GM19193 (cell line): ENCODE measurements around the gene MAML1.
A peak's percentile ranks its signal among the peaks of the same experiment; 100 is the strongest.

Source experiments
- POLR2A ChIP-seq: IDR thresholded peaks from 4 replicates; pipeline ENCODE4 v1.6.1; 2011; ENCODE audit not compliant: insufficient read depth, insufficient read length; ENCODE audit errors: extremely low read depth

The MAML1 gene, protein sequence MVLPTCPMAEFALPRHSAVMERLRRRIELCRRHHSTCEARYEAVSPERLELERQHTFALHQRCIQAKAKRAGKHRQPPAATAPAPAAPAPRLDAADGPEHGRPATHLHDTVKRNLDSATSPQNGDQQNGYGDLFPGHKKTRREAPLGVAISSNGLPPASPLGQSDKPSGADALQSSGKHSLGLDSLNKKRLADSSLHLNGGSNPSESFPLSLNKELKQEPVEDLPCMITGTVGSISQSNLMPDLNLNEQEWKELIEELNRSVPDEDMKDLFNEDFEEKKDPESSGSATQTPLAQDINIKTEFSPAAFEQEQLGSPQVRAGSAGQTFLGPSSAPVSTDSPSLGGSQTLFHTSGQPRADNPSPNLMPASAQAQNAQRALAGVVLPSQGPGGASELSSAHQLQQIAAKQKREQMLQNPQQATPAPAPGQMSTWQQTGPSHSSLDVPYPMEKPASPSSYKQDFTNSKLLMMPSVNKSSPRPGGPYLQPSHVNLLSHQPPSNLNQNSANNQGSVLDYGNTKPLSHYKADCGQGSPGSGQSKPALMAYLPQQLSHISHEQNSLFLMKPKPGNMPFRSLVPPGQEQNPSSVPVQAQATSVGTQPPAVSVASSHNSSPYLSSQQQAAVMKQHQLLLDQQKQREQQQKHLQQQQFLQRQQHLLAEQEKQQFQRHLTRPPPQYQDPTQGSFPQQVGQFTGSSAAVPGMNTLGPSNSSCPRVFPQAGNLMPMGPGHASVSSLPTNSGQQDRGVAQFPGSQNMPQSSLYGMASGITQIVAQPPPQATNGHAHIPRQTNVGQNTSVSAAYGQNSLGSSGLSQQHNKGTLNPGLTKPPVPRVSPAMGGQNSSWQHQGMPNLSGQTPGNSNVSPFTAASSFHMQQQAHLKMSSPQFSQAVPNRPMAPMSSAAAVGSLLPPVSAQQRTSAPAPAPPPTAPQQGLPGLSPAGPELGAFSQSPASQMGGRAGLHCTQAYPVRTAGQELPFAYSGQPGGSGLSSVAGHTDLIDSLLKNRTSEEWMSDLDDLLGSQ

DNA sequence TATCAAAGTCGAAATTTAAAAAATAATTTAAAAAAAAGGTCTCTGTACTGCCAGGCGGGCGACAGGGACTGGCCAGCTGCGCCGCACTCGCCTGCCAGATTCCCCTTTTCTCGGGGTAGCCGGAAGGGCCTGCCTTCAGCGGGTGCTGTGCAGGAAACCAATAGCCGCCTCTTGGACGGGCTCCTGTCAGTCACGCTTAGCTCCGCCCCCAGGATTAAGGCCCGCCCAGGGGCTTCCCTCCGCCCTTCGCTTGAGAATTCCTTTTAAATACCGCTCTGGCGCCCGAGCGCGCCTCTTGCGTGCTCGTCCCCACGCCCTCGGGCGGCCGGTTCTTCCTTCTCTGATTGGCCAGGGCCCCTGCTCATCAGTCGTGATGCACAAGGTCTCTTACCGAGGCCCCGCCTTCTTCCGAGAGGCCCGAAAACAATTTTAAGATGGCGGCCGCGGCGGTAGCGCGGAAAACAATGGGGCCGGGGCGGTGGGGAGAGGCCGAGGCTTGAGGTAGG lies at the start of gene MAML1:
MAML1 (plus strand) TSS at position 411 of the 506 bp plus-strand sequence. CDS start 291 bp downstream, outside the sequence.
- peak; percentile 84 for TF ChIP-seq POLR2A

DNA sequence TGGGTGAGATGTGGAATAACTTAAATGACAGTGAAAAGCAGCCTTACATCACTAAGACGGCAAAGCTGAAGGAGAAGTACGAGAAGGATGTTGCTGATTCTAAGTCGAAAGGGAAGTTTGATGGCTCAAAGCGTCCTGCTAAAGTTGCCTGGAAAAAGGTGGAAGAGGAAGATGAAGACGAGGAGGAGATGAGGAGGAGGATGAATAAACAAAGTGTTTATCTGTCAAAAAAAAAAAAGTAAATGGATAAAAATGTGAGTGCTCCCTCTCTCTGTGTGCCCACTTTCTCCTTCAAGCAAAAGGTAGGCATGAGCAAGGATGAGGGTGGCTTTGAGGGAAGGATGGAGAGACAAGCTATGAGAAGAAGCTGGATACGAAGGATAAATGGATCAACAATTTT lies 38.1 kb upstream of the MAML1 start:
- no peak for TF ChIP-seq POLR2A

DNA sequence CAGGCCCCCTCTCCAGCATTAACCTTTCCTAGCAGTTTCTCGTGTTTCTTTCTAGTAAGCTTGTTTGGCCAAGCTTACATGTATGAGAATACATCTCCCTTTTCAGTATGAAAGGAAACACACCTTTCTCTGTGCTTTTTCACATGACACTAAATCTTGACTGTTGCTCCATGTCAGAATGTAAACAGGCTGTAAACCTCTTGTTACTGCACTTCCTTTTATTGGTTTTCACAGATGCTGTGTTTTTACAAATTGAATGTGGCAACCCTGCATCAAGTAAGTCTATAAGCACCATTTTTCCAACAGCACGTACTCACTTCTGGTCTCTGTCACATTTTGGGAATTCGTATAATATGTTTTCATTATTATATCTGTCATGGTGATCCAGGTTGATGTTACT lies 36.0 kb upstream of the MAML1 start:
- no peak for TF ChIP-seq POLR2A

- TF ChIP-seq POLR2A = no peak
Measured at GRCh38 chr5:179697108-179697507, 35.5 kb upstream of the MAML1 start.

- no peak for TF ChIP-seq POLR2A
Measured at GRCh38 chr5:179697993-179698934, 34.4 kb upstream of the MAML1 start.

DNA sequence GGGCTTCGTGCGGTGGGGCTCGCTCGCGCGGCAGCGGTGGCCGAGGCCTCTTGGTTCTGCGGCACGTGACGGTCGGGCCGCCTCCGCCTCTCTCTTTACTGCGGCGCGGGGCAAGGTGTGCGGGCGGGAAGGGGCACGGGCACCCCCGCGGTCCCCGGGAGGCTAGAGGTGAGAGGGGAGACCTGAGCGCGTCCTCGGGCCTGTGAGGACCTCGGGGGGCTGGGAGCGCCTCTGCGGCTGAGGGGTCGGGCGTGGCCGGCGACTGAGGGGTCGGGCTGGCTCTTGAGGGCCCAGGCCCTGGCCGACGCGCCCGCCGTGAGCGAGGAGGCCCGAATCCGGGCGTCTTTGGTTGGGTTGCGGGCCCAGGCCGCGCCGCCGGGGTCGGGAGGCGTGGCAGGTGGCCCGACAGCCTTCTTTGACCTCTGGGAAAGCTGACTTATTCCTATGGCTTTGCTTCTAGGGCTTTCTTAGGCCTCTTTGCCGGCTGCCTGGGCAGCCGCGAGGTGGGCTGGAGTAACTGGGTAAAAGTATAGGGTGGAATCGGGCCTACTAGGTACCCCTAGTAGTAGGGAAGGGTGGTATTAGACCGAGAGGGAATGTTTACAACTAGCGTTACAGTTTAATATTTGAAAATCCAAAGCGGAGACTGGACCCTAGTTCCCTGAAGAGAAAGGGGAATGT lies 33.5 kb upstream of the MAML1 start, which contains the start of gene CANX:
CANX (plus strand) TSS at position 33 of the 681 bp plus-strand sequence. CDS start 6,715 bp downstream, outside the sequence.
- peak; percentile 79 for TF ChIP-seq POLR2A

DNA sequence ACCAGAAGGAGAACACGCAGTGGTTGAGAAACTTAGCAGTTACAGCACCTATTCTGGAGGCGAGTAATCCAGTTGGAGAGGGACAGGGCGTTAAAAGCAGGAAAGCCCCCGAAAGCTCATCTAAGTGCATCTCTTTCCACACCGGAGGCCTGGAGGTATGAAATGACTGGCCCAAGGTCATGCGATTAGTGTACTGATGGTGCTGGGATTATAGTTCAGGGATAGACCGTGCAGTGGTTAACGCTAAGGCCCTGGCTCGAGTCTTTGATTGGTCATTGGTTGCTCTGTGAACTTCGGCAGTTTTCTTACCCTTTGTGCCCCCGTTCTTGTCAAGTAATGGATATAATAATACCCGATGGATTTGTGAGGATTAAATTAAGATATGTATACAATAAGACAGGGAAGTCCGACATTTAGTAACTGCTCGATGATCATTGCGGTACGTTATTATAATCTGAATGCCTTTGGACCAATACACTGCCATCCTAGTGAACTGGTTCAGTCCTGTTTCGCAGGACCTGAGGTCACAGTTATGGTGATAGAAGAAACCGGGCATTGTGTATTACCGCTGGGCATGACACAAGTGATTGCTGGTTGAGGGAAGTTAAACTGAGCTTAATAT lies 32.9 kb upstream of the MAML1 start:
- TF ChIP-seq POLR2A = peak; percentile 63

DNA sequence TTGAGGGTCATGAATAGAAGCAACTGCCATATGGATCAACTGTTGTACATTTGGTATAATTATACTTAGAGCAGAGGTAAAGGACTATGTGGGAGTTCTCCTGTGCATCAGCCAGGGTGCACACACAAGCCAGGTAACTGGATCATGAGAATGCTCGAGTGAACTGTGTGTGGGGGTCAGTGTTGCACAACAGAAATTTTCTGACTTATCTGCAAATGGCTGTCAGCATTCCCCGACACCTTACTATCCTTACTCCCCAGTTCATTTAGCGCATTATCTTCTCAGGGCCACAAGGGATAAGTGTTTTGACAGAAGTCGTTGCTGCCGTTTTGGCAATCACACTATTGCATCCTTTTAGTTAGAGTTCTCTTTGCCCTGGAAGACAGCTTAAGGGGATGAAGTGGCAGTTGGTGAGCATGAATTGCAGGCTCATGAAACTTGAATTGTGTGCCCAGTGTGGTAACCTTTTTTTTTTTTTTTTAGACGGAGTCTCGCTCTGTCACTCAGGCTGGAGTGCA lies 32.2 kb upstream of the MAML1 start:
- TF ChIP-seq POLR2A = no peak

DNA sequence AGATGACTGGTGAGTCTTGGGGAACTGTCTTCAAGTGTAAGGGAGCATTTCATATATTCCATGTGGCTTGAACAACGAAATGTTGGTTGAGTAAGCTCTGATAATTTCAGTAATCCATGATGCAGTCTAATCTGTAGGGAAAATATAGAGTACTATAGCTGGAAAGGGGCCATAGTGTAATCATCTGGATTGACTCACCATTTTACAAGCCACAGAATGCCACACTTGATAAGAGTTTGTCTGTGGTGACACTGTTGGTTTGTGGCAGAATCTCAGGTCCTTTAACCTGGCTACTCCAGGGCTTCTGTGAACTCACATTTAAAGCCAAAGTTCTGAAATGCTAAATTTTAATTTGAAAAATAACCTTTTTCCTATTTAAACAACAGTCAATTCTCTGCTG lies 16.3 kb upstream of the MAML1 start:
- no peak for TF ChIP-seq POLR2A

GRCh38 chr5:179720222-179720621 lies 12.4 kb upstream of the MAML1 start:
- TF ChIP-seq POLR2A = no peak

DNA sequence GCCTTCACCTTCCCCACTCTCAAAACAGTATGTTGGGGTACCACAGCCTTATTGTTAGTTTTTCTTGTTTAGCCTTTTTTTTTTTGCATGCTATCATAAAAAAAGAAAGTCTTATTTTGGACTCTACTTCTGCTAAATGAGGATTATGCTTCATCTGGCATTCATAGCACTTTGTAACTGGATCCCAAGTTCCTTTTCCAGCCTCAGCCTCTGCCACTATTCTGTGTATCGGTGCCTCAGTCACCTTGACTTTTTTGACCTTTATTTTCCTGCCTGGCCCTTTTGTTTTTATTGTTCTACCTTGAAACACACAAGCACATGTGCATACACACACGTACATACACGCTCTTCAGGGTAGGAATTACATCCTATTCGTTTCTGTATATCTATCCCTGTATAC lies 8.5 kb upstream of the MAML1 start:
- no peak for TF ChIP-seq POLR2A

DNA sequence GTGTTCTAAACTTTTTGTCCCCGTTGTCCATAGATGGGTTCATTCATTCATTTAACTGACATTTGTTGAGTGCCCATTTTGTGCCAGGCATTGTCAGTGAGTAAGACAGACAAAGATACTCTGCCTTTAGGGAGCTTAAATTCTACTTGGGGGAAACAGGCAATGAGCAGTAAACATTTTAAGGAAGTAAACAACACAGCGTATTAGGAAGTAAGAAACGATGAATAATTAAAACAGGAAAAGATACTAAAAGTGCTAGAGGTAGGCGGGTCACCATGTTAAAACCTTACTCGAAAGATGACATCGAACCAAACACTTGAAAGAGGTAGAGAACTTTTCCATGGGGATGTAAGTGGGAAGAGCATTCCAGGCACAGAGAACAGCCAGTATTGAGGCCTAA lies 5.5 kb upstream of the MAML1 start:
- TF ChIP-seq POLR2A = no peak

GRCh38 chr5:179729303-179729702 lies 3.3 kb upstream of the MAML1 start:
- TF ChIP-seq POLR2A = no peak

GRCh38 chr5:179729727-179730126 lies 2.9 kb upstream of the MAML1 start:
- TF ChIP-seq POLR2A = no peak

DNA sequence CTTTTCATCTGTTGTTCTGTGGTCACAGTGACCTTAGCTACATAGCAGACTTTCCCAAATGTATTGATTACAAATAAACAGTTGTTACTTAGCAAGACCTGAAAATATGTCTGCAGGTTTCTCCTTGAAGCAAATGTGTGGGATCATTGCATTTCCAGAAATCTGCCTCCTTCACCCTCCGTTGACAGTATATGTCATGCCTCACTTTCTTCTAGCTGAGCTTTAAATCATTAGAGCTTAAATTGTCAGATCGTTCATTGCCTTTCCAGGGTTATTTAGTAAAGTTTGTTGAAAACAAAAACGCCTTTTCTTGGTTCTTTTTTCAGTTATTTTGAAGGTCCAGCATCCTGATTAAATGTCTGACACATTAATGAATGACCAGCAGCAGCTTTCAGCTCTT lies 2.3 kb upstream of the MAML1 start:
- no peak for TF ChIP-seq POLR2A
